Liver (tissue), 9 donors: Measurements from ENCODE around the gene SLC43A3. TPM values are rescaled to one million over a fixed set of nuclear protein-coding genes. Genes with fewer than 3 reads are reported as not detected.

ENCODE experiments used
- DNase-seq: peaks from one replicate; pipeline ENCODE4 v3.0.0-alpha.2; 2017; ENCODE audit warnings: low spot score
- H3K27ac ChIP-seq, 2 donors: one replicate each; pipeline ENCODE4 v1.7.0; 2013; ENCODE audit warnings: inconsistent platforms in 2 of 2, low read length in 2 of 2, control low read depth in 1 of 2, low read depth in 1 of 2, mild to moderate bottlenecking in 1 of 2
- H3K27me3 ChIP-seq, 4 donors: one replicate each; pipeline versions ENCODE4 v1.6.1 to v1.7.0; 2013; ENCODE audit warnings: low read length in 3 of 4, inconsistent platforms in 1 of 4, mild to moderate bottlenecking in 1 of 4, moderate library complexity in 1 of 4; ENCODE audit not compliant: control insufficient read depth in 4 of 4, insufficient read depth in 4 of 4
- H3K36me3 ChIP-seq, 4 donors: one replicate each; pipeline versions ENCODE4 v1.6.1 to v1.7.0; 2013; ENCODE audit warnings: low read length in 3 of 4, mild to moderate bottlenecking in 3 of 4, low read depth in 1 of 4, moderate library complexity in 1 of 4; ENCODE audit not compliant: control insufficient read depth in 4 of 4, insufficient read depth in 3 of 4
- H3K4me1 ChIP-seq, 4 donors: one replicate each; pipeline versions ENCODE4 v1.6.1 to v1.7.0; 2013; ENCODE audit warnings: low read length in 3 of 4, mild to moderate bottlenecking in 3 of 4, moderate library complexity in 1 of 4; ENCODE audit not compliant: control insufficient read depth in 4 of 4, insufficient read depth in 4 of 4
- H3K4me3 ChIP-seq, 3 donors: one replicate each; pipeline versions ENCODE4 v1.6.1 to v1.7.0; 2013; ENCODE audit warnings: low read length in 3 of 3, control low read depth in 1 of 3, low read depth in 1 of 3, mild to moderate bottlenecking in 1 of 3
- H3K9ac ChIP-seq, 2 donors: one replicate each; pipeline ENCODE4 v1.7.0; 2013; ENCODE audit warnings: low read length in 2 of 2, mild to moderate bottlenecking in 2 of 2, moderate library complexity in 2 of 2, control low read depth in 1 of 2, low read depth in 1 of 2
- H3K9me3 ChIP-seq, 4 donors: one replicate each; pipeline versions ENCODE4 v1.6.1 to v1.7.0; 2013; ENCODE audit warnings: low read length in 3 of 4; ENCODE audit not compliant: control insufficient read depth in 4 of 4
- EGR1 ChIP-seq, 2 donors: IDR thresholded peaks; 2 replicates each; pipeline ENCODE4 v1.6.1; 2016 to 2018; ENCODE audit warnings: antibody characterized with exemption in 2 of 2, low read depth in 2 of 2
- FOXA1 ChIP-seq: IDR thresholded peaks from 2 replicates; pipeline ENCODE4 v1.6.1; 2016; ENCODE audit warnings: antibody characterized with exemption
- FOXA2 ChIP-seq: IDR thresholded peaks from 2 replicates; pipeline ENCODE4 v1.6.1; 2016; ENCODE audit warnings: antibody characterized with exemption
- GABPA ChIP-seq, 2 donors: IDR thresholded peaks in 1 of 2; conservative IDR thresholded peaks in 1 of 2; 2 replicates each; pipeline ENCODE4 v1.6.1; 2016; ENCODE audit warnings: antibody characterized with exemption in 2 of 2, mild to moderate bottlenecking in 1 of 2, moderate library complexity in 1 of 2
- HNF4G ChIP-seq: IDR thresholded peaks from 2 replicates; pipeline ENCODE4 v1.6.1; 2016; ENCODE audit warnings: antibody characterized with exemption
- JUND ChIP-seq, 2 donors: IDR thresholded peaks; 2 replicates each; pipeline ENCODE4 v1.6.1; 2016; ENCODE audit warnings: antibody characterized with exemption in 2 of 2
- MAX ChIP-seq: IDR thresholded peaks from 2 replicates; pipeline ENCODE4 v1.6.1; 2016; ENCODE audit warnings: antibody characterized with exemption
- NR2F2 ChIP-seq: IDR thresholded peaks from 2 replicates; pipeline ENCODE4 v1.6.1; 2016; ENCODE audit warnings: antibody characterized with exemption
- RAD21 ChIP-seq, 2 donors: IDR thresholded peaks; 2 replicates each; pipeline ENCODE4 v1.6.1; 2016; ENCODE audit warnings: antibody characterized with exemption in 2 of 2, mild to moderate bottlenecking in 2 of 2
- REST ChIP-seq: IDR thresholded peaks from 2 replicates; pipeline ENCODE4 v1.6.1; 2016; ENCODE audit warnings: antibody characterized with exemption, mild to moderate bottlenecking
- RXRA ChIP-seq, 2 donors: IDR thresholded peaks; 2 replicates each; pipeline ENCODE4 v1.6.1; 2017 to 2018; ENCODE audit warnings: antibody characterized with exemption in 2 of 2, mild to moderate bottlenecking in 1 of 2
- SP1 ChIP-seq: IDR thresholded peaks from 2 replicates; pipeline ENCODE4 v1.6.1; 2018; ENCODE audit warnings: antibody characterized with exemption, mild to moderate bottlenecking
- TAF1 ChIP-seq: conservative IDR thresholded peaks from 2 replicates; pipeline ENCODE4 v1.6.1; 2016; ENCODE audit warnings: antibody characterized with exemption, mild to moderate bottlenecking
- YY1 ChIP-seq: IDR thresholded peaks from 2 replicates; pipeline ENCODE4 v1.6.1; 2016; ENCODE audit warnings: antibody characterized with exemption, mild to moderate bottlenecking
- ZBTB33 ChIP-seq: IDR thresholded peaks from 2 replicates; pipeline ENCODE4 v1.6.1; 2016; ENCODE audit warnings: antibody characterized with exemption
- WGBS: extraction: QIAGEN DNeasy Blood & Tissue Kit; methylation state at CpG from one replicate; pipeline ENCODE4 v1.1.7; 2013; 5-methylcytosine and 5-hydroxymethylcytosine counted together
- polyA plus RNA-seq, 2 donors: library from polyadenylated mRNA; stranded (reverse) in 1 of 2; unstranded in 1 of 2; fragments of 200-250 nt in 1 of 2; fragments of >200 nt in 1 of 2; fragmentation: Nextera tagmentation in 1 of 2; extraction: Ambion mirVana in 1 of 2; gene quantifications; one replicate each; pipeline versions ENCODE4 v1.2.1 to v1.2.3, GENCODE V29; 2013 to 2015
- total RNA-seq, 2 donors: library from RNA; depleted of rRNA; stranded (reverse); fragments of >200 nt; gene quantifications; one replicate each; pipeline ENCODE4 v1.2.3, GENCODE V29; 2014
- TF ChIP-seq, protein P1 (sequence below): fragments of 150-350 bp; IDR thresholded peaks from 2 replicates; pipeline ENCODE4 v1.5.1; 2017; ENCODE audit warnings: improper control_type of control experiment, low read depth, low read length; ENCODE audit not compliant: missing input control
- TF ChIP-seq, protein P2 (sequence below): IDR thresholded peaks from 2 replicates; pipeline ENCODE4 v1.6.1; 2016; ENCODE audit warnings: antibody characterized with exemption
- donor health status: healthy.
- donor health status: healthy.
- donor health status: healthy.
- donor health status: healthy.
- donor health status: healthy.

The SLC43A3 gene
- total and polyA plus RNA-seq, 4 donors = 47.2 to 152 (median 93.0) TPM

GRCh38 chr11:57432714-57433163 is 5.8 kb upstream of the SLC43A3 start:
- Histone ChIP-seq H3K4me1 (peaks cover 16 to 60% (median 31%) of the 10 kb centered on the region in 4 donors), H3K9me3 (no peaks in the 10 kb centered on the region), H3K36me3 (no peaks in the 10 kb centered on the region), H3K27me3 (no peaks in the 10 kb centered on the region), H3K4me3 (no peak overlapping the region), H3K27ac (no peak overlapping the region), H3K9ac (no peak overlapping the region)
- DNase-seq = no peak
- WGBS = 80% methylated on average over 7 of the region's 7 CpGs
- TF ChIP-seq SP1 = no peak
- TF ChIP-seq, protein P1, sequence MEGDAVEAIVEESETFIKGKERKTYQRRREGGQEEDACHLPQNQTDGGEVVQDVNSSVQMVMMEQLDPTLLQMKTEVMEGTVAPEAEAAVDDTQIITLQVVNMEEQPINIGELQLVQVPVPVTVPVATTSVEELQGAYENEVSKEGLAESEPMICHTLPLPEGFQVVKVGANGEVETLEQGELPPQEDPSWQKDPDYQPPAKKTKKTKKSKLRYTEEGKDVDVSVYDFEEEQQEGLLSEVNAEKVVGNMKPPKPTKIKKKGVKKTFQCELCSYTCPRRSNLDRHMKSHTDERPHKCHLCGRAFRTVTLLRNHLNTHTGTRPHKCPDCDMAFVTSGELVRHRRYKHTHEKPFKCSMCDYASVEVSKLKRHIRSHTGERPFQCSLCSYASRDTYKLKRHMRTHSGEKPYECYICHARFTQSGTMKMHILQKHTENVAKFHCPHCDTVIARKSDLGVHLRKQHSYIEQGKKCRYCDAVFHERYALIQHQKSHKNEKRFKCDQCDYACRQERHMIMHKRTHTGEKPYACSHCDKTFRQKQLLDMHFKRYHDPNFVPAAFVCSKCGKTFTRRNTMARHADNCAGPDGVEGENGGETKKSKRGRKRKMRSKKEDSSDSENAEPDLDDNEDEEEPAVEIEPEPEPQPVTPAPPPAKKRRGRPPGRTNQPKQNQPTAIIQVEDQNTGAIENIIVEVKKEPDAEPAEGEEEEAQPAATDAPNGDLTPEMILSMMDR = no peak
- no peak for TF ChIP-seq EGR1 (IDR thresholded peaks at IDR 0.05; ENCODE audit: low read depth in 2 of 2)
- no peak for TF ChIP-seq RAD21 (IDR thresholded peaks at IDR 0.05)
- TF ChIP-seq MAX = no peak
- TF ChIP-seq TAF1 = no peak
- TF ChIP-seq ZBTB33 = no peak
- TF ChIP-seq, protein P2, sequence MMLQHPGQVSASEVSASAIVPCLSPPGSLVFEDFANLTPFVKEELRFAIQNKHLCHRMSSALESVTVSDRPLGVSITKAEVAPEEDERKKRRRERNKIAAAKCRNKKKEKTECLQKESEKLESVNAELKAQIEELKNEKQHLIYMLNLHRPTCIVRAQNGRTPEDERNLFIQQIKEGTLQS = no peak
- no peak for TF ChIP-seq FOXA2
- TF ChIP-seq FOXA1 = no peak
- TF ChIP-seq RXRA (IDR thresholded peaks at IDR 0.05) = no peak
- no peak for TF ChIP-seq YY1
- no peak for TF ChIP-seq JUND (IDR thresholded peaks at IDR 0.05)
- no peak for TF ChIP-seq NR2F2

- Histone ChIP-seq H3K27ac (no peak overlapping the region), H3K4me3 (no peak overlapping the region), H3K9me3 (no peaks in the 10 kb centered on the region), H3K36me3 (no peaks in the 10 kb centered on the region), H3K4me1 (peaks cover 18 to 63% (median 33%) of the 10 kb centered on the region in 4 donors), H3K9ac (no peak overlapping the region), H3K27me3 (no peaks in the 10 kb centered on the region)
- 81% methylated on average over 5 of the region's 5 CpGs for WGBS
- no peak for DNase-seq
- TF ChIP-seq MAX (no peak), REST (no peak), FOXA2 (no peak), HNF4G (no peak), FOXA1 (no peak), GABPA (IDR thresholded peaks at IDR 0.05 in 1 of 2, conservative IDR thresholded peaks at IDR 0.05 in 1 of 2) (no peak), RAD21 (IDR thresholded peaks at IDR 0.05) (no peak), JUND (IDR thresholded peaks at IDR 0.05) (no peak)
- TF ChIP-seq, protein P1 = no peak
These were observed 5.2 kb upstream of the SLC43A3 start for GRCh38 chr11:57432149-57432561.
